OCI-LY3 (cell line): ENCODE results near the gene EGF.

ENCODE experiments used
- CTCF ChIP-seq: fragments of 200-600, 300-600 bp; sonication (generic); IDR thresholded peaks from 2 replicates; pipeline ENCODE4 v1.5.1; 2014; ENCODE audit warnings: antibody characterized with exemption, low read length, low read depth
- EZH2phosphoT487 ChIP-seq: fragments of 200-600 bp; shearing (Covaris generic); IDR thresholded peaks from 2 replicates; pipeline ENCODE4 v1.6.1; 2018; ENCODE audit warnings: antibody characterized with exemption, mixed run types, low read depth

DNA sequence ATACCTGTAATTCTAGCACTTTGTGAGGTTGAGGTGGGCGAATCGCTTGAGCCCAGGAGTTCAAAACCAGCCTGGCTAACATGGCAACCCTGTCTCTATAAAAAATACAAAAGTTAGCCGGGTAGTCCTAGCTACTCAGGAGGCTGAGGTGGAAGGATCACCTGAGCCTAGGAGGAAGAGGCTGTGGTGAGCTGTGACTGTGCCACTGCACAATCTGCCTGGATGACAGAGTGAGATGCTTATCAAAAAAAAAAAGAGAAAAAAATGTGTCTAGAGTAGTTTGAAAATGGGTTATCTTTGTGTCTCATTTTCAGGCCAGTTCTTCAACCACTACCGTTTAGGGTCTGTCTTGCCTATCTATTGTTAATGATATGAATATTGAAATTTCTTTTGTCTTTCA, 98.1 kb downstream of the EGF start:
- TF ChIP-seq CTCF (no peak), EZH2phosphoT487 (no peak)
